Suprapubic skin (tissue), 4 donors: Measurements from ENCODE around the gene ZNF501. TPM values are rescaled to one million over a fixed set of nuclear protein-coding genes. Genes with fewer than 3 reads are reported as not detected.

Source experiments
- DNase-seq, 2 donors: peaks; one replicate each; pipeline ENCODE4 v3.0.0-alpha.2; 2019; ENCODE audit warnings: low spot score in 2 of 2
- H3K27ac ChIP-seq: fragments of 200-600 bp; sonication (generic); one replicate; pipeline ENCODE4 v1.5.1; 2019
- H3K27me3 ChIP-seq: fragments of 200-600 bp; sonication (generic); one replicate; pipeline ENCODE4 v1.5.1; 2019
- H3K36me3 ChIP-seq: fragments of 200-600 bp; sonication (generic); one replicate; pipeline ENCODE4 v1.5.1; 2019
- H3K4me1 ChIP-seq: fragments of 200-600 bp; sonication (generic); one replicate; pipeline ENCODE4 v1.5.1; 2019
- H3K4me3 ChIP-seq: fragments of 200-600 bp; sonication (generic); one replicate; pipeline ENCODE4 v1.5.1; 2019; ENCODE audit warnings: mild to moderate bottlenecking
- H3K9me3 ChIP-seq: fragments of 200-600 bp; sonication (generic); one replicate; pipeline ENCODE4 v1.5.1; 2019
- EP300 ChIP-seq: sonication (generic); formaldehyde crosslinking; IDR thresholded peaks from one replicate; pipeline ENCODE4 v1.6.1; 2017; ENCODE audit warnings: antibody characterized with exemption
- POLR2A ChIP-seq, 2 donors: fragments of 450-650 bp; IDR thresholded peaks; one replicate each; pipeline ENCODE4 v1.6.1; 2017; ENCODE audit warnings: antibody characterized with exemption in 2 of 2, mild to moderate bottlenecking in 2 of 2, moderate library complexity in 2 of 2
- POLR2AphosphoS5 ChIP-seq, 3 donors: sonication (generic); formaldehyde crosslinking; IDR thresholded peaks; one replicate each; pipeline ENCODE4 v1.6.1; 2017; ENCODE audit warnings: antibody characterized with exemption in 3 of 3
- WGBS: methylation state at CpG from one replicate; pipeline ENCODE4 v1.1.5; 2018; 5-methylcytosine and 5-hydroxymethylcytosine counted together
- total RNA-seq, 4 donors: library from RNA; depleted of rRNA; stranded (reverse); fragments of >200 nt; gene quantifications; one replicate each; pipeline ENCODE4 v1.1.0, GENCODE V29; 2016
- TF ChIP-seq, protein P1 (sequence below), 2 donors: fragments of 200-600 bp in 1 of 2; fragments of 450-650 bp in 1 of 2; sonication (generic) in 1 of 2; IDR thresholded peaks; one replicate each; pipeline ENCODE4 v1.5.1; 2016 to 2019; ENCODE audit warnings: antibody characterized with exemption in 2 of 2, mild to moderate bottlenecking in 1 of 2, moderate library complexity in 1 of 2

Gene ZNF501
- total RNA-seq, 4 donors from 2014 or later, result 1.4 to 4.0 (median 2.3) TPM

GRCh38 chr3:44772099-44772442 lies 42.6 kb downstream of the ZNF501 start:
- H3K9me3 ChIP-seq, result peaks cover 8% of the 10 kb centered on the region
- H3K4me1 ChIP-seq, result no peaks in the 10 kb centered on the region
- no peaks in the 10 kb centered on the region for H3K36me3 ChIP-seq
- 93% methylated on average over 1 of the region's 1 CpG for WGBS
- H3K4me3 ChIP-seq, result no peak overlapping the region
- no peak overlapping the region for H3K27ac ChIP-seq
- no peak for DNase-seq
- no peaks in the 10 kb centered on the region for H3K27me3 ChIP-seq
- TF ChIP-seq POLR2A (IDR thresholded peaks at IDR 0.05), result no peak
- TF ChIP-seq EP300, result no peak
- TF ChIP-seq, protein P1, sequence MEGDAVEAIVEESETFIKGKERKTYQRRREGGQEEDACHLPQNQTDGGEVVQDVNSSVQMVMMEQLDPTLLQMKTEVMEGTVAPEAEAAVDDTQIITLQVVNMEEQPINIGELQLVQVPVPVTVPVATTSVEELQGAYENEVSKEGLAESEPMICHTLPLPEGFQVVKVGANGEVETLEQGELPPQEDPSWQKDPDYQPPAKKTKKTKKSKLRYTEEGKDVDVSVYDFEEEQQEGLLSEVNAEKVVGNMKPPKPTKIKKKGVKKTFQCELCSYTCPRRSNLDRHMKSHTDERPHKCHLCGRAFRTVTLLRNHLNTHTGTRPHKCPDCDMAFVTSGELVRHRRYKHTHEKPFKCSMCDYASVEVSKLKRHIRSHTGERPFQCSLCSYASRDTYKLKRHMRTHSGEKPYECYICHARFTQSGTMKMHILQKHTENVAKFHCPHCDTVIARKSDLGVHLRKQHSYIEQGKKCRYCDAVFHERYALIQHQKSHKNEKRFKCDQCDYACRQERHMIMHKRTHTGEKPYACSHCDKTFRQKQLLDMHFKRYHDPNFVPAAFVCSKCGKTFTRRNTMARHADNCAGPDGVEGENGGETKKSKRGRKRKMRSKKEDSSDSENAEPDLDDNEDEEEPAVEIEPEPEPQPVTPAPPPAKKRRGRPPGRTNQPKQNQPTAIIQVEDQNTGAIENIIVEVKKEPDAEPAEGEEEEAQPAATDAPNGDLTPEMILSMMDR (IDR thresholded peaks at IDR 0.05), result no peak
- no peak for TF ChIP-seq POLR2AphosphoS5 (IDR thresholded peaks at IDR 0.05)

DNA sequence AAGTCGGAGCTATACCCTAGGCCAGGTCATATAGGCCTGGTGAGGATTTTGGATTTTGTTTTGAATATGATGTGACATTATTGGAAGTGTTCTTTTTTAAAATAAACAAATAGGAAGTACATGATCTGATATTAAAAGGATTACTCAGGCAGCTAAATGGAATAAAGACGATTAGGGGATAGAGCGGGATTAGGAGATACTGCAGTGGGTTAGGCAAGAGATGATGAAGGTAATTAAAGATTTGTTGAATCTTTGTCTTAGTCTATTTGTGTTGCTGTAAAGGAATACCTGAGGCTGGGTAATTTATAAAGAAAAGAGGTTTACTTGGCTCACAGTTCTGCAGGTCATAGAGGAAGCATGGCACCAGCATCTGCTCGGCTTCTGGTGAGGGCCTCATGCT lies 53.5 kb downstream of the ZNF501 start:
- no peak for DNase-seq
- no peaks in the 10 kb centered on the region for H3K4me1 ChIP-seq
- WGBS, result 95% methylated on average over 4 of the region's 4 CpGs
- no peak overlapping the region for H3K27ac ChIP-seq
- H3K9me3 ChIP-seq, result no peaks in the 10 kb centered on the region
- no peak for TF ChIP-seq POLR2A (IDR thresholded peaks at IDR 0.05)
- no peak for TF ChIP-seq EP300
- TF ChIP-seq POLR2AphosphoS5 (IDR thresholded peaks at IDR 0.05), result no peak
- TF ChIP-seq, protein P1 (IDR thresholded peaks at IDR 0.05), result no peak
- no peak overlapping the region for H3K4me3 ChIP-seq
- no peaks in the 10 kb centered on the region for H3K27me3 ChIP-seq
- no peaks in the 10 kb centered on the region for H3K36me3 ChIP-seq

Other genes starting within 250 kb of the ZNF501 start
- 1 to 10 TPM; 2.2 to 3.9 (median 2.8) TPM for gene ZKSCAN7, start 174.4 kb upstream of the ZNF501 start, total RNA-seq
- 1 to 10 TPM in 1 of 4 donors, under 1 TPM in 3; 0.16 to 1.0 (median 0.67) TPM for gene ZNF660, start 144.7 kb upstream of the ZNF501 start, total RNA-seq
- gene ZNF197, start 104.6 kb upstream of the ZNF501 start, total RNA-seq, result 10 to 100 TPM; 10.2 to 17.0 (median 14.9) TPM
- 1 to 10 TPM; 5.2 to 8.5 (median 7.6) TPM for gene ZNF35, start 80.9 kb upstream of the ZNF501 start, total RNA-seq
- 1 to 10 TPM; 3.2 to 5.7 (median 4.6) TPM for gene ZNF502, start 17.0 kb upstream of the ZNF501 start, total RNA-seq
- 10 to 100 TPM; 20.6 to 27.4 (median 22.7) TPM for gene KIAA1143, start 32.0 kb downstream of the ZNF501 start, total RNA-seq
- 1 to 10 TPM; 1.1 to 4.8 (median 2.1) TPM for gene KIF15, start 32.2 kb downstream of the ZNF501 start, total RNA-seq
- gene TMEM42, start 132.3 kb downstream of the ZNF501 start, total RNA-seq, result 10 to 100 TPM; 15.9 to 27.2 (median 20.8) TPM
- under 1 TPM in 2 of 4 donors, not detected in 2; 0.30 to 0.56 TPM for gene TGM4, start 145.0 kb downstream of the ZNF501 start, total RNA-seq
- gene ZDHHC3, start 246.5 kb downstream of the ZNF501 start, total RNA-seq, result 100 to 1,000 TPM; 143 to 311 (median 175) TPM
- gene EXOSC7, start 246.6 kb downstream of the ZNF501 start, total RNA-seq, result 100 to 1,000 TPM in 1 of 4 donors, 10 to 100 TPM in 3; 72.1 to 216 (median 88.7) TPM